KBM-7 (cell line): ENCODE results near the gene ERBB4.

Experiments used
- DNase-seq: peaks from one replicate; pipeline ENCODE4 v3.0.0-alpha.2; 2015
- in situ Hi-C: fragments of 300-500 bp; cut with MboI; formaldehyde crosslinking; loops from 2 replicates; pipeline ENCODE4 v1.14.3; 2020; ENCODE audit warnings: low sequenced_read_pairs, low pct_unique_long_range_greater_than_20kb, mixed read lengths

The ERBB4 gene

GRCh38 chr2:211454679-211455078 lies 1083.9 kb downstream of the ERBB4 start:
- DNase-seq, result no peak

DNA sequence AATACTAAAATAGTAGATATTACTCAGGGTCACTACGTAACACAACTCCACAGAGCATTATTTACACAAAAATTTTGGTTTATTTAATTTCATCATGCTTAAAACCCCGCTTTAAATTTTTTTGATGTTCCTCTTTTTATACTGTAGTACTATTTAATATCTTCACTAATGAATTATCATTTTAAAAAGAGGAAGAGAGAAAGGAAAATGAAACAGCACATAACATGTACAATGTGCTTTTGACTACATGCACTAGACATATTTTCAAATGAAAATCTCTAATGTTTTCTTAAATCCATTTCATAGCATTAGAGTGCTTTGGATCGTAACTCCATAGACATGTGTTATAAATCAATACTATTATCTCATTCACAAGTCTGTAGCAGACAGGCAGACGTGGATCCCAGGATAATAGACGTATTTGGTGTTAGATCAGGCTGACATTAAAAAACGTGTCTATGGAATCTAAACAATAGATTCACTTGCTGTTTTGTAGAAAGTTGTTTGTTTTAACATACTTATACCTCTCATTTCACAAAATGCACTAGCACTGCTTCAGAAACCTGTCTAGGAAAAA lies 1085.2 kb downstream of the ERBB4 start:
- no peak for DNase-seq
- in situ Hi-C loops, result no loop called here

More at GRCh38 chr2:211454679-211455078, 1083.9 kb downstream of the ERBB4 start:
- in situ Hi-C loops, result no loop called here

DNA sequence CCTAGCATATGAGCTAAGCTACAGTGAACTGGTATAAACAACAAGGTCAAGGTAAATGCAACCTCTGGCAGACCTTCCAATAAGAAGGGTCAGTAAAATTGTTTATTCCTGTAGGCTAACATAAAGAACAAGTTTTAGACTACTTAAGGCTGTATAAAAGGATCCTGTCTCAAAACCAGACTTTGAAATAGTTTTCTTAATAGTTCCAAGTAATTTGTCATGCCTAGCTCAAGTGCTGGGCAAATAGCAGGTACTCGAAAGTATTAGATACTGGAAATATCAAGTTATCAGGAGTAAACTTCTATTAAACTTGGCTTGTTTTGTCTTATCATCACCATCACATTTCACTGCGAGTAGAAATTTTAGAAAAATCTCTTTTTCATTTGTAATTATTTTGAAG lies 1087.0 kb downstream of the ERBB4 start:
- in situ Hi-C loops, result no loop called here
- DNase-seq, result no peak

DNA sequence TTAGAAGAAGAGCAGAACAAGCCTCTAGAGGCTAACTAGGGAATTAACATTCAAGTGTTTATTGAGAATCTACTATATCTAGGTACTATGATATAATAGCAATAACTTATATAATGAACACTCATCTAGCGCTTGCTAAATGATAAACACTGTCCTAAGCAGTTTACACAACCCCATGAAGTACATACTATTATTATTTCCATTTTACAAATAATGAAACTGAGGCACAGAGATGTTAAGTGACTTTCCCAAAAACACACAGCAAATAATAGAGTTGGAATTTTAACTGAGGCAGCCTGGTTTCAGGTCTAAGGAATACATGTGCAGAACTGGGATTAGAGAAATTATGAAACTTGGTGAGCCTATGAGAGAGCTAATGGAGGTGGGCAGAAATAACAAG lies 1088.8 kb downstream of the ERBB4 start:
- DNase-seq, result no peak
- in situ Hi-C loops, result no loop called here

DNA sequence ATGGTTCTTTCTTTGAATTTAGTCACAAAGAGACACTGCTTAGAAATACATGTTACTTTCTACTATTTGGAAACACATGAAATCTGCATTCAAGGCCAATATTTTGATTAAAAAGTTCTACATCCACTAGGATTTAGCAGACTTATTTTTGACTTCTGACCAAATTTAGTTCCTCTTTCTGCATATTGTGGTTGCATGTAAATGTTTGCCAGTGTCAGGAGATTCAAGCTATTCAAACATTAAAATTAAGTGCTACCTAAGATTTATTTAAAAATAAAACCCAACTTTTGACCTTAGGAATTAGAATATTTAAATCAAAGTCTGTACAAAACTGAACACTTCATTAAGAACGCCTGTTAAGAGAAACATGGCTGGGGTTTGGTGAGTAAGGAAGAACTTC lies 1091.1 kb downstream of the ERBB4 start:
- no peak for DNase-seq
- in situ Hi-C loops, result no loop called here

GRCh38 chr2:211440107-211440506 lies 1098.5 kb downstream of the ERBB4 start:
- in situ Hi-C loops, result no loop called here
- no peak for DNase-seq

DNA sequence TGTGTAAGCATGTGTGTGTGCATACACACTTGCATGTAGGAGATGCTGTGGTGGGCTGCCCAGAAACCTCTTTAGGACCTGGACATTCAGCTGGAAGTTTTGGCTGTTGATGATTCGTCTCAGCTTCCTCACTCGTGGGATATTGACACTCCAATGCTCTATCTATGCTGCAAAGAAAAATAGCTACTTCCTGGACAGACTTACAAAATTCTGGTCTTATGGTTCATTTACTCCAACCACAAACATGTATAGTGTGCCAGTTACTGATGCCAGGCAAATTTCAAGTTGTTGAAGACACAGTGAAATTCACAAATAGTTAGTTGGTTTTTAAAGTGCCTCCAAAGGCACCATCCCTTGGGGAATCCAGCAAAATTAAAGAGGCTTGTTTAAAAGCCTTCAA lies 1099.6 kb downstream of the ERBB4 start:
- in situ Hi-C loops, result no loop called here
- DNase-seq, result no peak

DNA sequence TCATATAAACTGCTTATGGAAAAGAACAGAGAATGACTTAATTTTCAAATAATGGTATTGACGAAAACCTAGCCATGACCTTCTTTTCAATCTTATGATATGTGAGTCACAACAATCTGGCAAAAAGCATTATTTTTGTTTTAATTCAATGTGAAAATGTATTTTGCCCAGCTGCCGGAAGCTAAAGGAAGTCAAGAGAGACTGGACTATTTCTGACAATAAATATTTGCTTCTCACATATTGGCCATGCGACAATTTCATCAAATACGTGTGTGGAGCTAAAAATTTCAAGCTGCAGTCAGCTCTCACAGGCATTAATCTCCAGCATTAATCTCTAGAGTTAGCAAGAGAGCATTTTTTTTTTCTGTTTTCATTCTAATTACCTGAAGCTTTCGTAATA lies 1101.2 kb downstream of the ERBB4 start:
- DNase-seq, result no peak

DNA sequence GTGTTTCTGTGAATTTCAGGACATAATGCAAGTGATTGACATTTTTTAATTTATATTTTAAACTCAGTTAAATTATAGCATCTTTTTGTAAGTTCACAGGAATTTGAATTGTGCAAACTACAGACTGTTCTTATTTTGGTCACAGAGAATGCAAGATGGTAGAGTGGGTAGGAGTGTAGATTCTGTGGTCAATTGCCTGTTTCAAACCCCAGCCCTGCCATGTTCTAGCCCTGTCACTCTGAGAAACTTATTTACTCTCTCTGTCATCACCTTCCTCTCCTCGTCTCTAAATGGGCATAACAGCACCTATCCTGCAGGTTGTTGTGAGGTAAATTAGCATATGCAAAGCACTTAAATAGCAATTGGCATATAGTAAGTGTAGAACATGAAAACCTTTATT lies 1102.4 kb downstream of the ERBB4 start:
- in situ Hi-C loops, result no loop called here

More for the DNA sequence above, 1101.2 kb downstream of the ERBB4 start:
- in situ Hi-C loops, result no loop called here

DNA sequence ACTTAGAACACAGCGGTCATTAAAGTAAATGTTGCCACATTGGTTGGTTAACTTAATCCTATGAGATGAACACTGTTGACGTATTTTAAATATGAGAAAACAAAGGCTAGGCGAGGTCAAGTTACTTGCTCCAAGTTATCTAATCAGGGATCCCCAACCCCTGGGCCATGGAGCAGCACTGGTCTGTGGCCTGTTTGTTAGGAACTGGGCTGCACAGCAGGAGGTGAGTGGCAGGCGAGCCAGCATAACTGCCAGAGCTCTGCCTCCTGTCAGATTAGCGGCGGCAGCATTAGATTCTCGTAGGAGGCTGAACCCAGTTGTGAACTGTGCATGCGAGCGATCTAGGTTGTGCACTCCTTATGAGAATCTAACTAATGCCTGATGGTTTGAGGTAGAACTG lies 1103.3 kb downstream of the ERBB4 start:
- DNase-seq, result no peak
- in situ Hi-C loops, result no loop called here

More for the DNA sequence above, 1102.4 kb downstream of the ERBB4 start:
- no peak for DNase-seq

- in situ Hi-C loops, result no loop called here
- no peak for DNase-seq
These were observed 1103.8 kb downstream of the ERBB4 start for GRCh38 chr2:211434773-211435172.

GRCh38 chr2:211429256-211429920 lies 1109.2 kb downstream of the ERBB4 start:
- in situ Hi-C loops, result no loop called here
- DNase-seq, result no peak

GRCh38 chr2:211426240-211426639 lies 1112.4 kb downstream of the ERBB4 start:
- no peak for DNase-seq
- in situ Hi-C loops, result no loop called here

DNA sequence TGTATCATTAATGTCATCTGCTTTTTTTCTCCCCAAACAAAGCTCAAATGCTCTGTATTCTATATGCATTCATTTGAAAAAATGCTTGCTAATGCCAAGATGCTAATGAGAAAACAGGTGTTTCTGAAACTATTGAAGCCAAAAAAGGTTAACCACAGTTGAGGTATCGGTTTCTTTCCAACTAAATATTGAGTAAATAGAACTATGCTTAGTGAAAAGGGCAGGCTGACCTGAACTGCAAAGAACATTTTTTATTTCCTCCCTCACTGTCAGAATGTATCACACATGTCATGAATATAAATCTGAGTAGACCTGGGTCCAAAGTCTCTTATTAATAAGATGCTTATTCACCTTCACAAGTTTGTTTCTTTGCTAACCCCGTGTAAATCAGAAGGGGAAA lies 1115.6 kb downstream of the ERBB4 start:
- no peak for DNase-seq
- in situ Hi-C loops, result no loop called here

DNA sequence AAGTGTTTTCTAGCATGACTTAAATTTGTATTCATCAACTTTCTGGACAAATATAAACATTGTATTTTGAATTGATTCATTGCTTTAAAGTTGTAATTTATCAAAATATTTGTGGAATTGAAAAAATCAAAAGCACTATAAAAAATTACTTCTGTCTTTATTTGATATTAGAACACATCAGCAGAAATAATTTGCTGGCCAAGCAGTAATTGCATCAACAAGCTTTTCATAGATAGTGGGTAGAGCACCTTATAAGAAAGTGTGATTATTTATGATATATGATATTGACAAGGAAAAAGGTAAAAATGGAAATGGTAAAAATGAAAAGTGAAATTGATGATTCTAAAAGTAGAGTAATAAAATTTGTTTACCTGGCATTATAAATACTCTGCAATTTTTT lies 1121.1 kb downstream of the ERBB4 start:
- in situ Hi-C loops, result no loop called here
- no peak for DNase-seq

DNA sequence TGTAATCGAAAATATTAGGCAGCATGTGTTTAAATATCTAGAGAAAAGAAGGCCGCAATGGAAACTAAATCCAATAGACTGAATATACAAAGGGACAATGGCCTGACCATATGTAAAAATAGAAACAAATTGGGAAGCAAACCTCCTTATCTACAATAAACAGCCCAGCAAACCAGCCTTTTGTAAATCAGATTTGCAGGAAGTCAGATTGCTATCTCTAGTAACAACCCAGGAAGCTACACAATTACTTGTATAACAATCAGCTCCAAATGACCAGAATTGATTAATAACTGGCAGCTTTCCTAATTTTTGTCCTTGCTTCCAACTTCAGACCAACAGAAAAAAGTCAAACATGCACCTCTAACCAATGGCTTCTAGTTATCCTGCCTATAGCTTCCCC lies 1122.2 kb downstream of the ERBB4 start:
- peak; percentile 2 for DNase-seq
- in situ Hi-C loops, result no loop called here

DNA sequence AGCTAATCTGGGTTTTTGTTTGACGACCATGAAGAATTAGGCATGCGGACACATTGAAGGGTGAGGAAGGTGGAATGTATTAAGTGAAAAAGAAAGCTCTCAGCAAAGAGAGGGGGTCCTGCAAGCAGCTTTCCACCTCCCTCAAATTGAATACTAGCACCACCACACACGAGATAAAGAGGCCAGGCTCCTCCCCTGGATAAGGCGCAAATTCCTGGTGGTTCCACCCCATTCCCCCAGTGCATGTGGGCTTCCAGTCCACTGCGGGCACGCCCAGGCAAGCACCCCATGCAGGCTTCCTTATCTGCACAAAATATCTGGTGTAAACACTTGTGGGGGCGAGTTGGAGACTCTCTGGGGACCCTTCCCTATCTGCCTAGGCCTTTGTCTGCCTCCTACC lies 1124.9 kb downstream of the ERBB4 start:
- in situ Hi-C loops, result no loop called here
- no peak for DNase-seq

- DNase-seq, result no peak
- in situ Hi-C loops, result no loop called here
These were observed 1130.1 kb downstream of the ERBB4 start for GRCh38 chr2:211408483-211408891.

DNA sequence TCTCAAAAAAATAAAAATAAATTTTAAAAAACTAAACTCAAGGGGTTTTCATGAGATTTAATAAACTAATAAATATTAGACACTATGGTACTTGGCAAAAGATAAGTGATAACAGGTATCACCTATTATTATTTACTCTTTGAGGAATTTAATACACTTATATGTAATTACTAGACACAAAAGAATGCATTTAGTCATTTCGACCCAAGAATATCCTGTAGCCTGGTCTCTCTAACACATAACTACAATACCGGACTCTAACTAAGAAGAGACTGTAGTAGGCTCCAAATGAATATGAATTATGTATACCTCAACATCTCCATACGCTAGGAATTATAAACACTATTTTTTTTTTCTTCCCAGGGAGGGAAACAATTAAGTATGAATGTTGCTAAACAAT lies 1131.5 kb downstream of the ERBB4 start:
- no peak for DNase-seq
- in situ Hi-C loops, result no loop called here

GRCh38 chr2:211405036-211405435 lies 1133.6 kb downstream of the ERBB4 start:
- no peak for DNase-seq
- in situ Hi-C loops, result no loop called here

- in situ Hi-C loops, result no loop called here
- no peak for DNase-seq
These were observed 1134.5 kb downstream of the ERBB4 start for GRCh38 chr2:211404098-211404497.
